Uterus (tissue), 2 donors: Measurements from ENCODE around the gene PAN2.

ENCODE experiments used
- CTCF ChIP-seq, 4 experiments: fragments of 200-600 bp in 2 of 4; fragments of 450-650 bp in 2 of 4; sonication (generic) in 2 of 4; IDR thresholded peaks; one replicate each; pipeline ENCODE4 v1.5.1; 2016 to 2019; ENCODE audit warnings: antibody characterized with exemption in 4 of 4, mild to moderate bottlenecking in 2 of 4, moderate library complexity in 1 of 4
- POLR2A ChIP-seq, 2 donors: fragments of 450-650 bp; IDR thresholded peaks; one replicate each; pipeline ENCODE4 v1.6.1; 2016; ENCODE audit warnings: antibody characterized with exemption in 2 of 2, mild to moderate bottlenecking in 1 of 2, moderate library complexity in 1 of 2

GRCh38 chr12:56351325-56351724, 17.5 kb upstream of the PAN2 start:
- TF ChIP-seq CTCF (IDR thresholded peaks at IDR 0.05) (no peak), POLR2A (IDR thresholded peaks at IDR 0.05) (no peak)
